Measurements from ENCODE around the gene VENTX.

Gene VENTX

GRCh38 chr10:133283931-133284330, 46.3 kb downstream of the VENTX start:
- no peak for DNase-seq (ENCODE audit: low read depth in 2 of 2, low spot score in 1 of 2)

- DNase-seq (ENCODE audit: low read depth in 2 of 2, low spot score in 1 of 2): no peak
These were observed 47.6 kb downstream of the VENTX start for GRCh38 chr10:133285217-133285616.

GRCh38 chr10:133286366-133286765, 48.7 kb downstream of the VENTX start:
- no peak for DNase-seq (ENCODE audit: low read depth in 2 of 2, low spot score in 1 of 2)

- DNase-seq (ENCODE audit: low read depth in 2 of 2, low spot score in 1 of 2): no peak
These were observed 50.3 kb downstream of the VENTX start for GRCh38 chr10:133287832-133288500.

- no peak for DNase-seq (ENCODE audit: low read depth in 2 of 2, low spot score in 1 of 2)
These were observed 52.1 kb downstream of the VENTX start for GRCh38 chr10:133289761-133290160.

All from stimulated activated CD8-positive, alpha-beta memory T cell treated with anti-CD3 and anti-CD28 coated beads, Interleukin-4, amount 100 ng/mL, for 4 hours (primary cell).